H1 (cell line): ENCODE results near the gene MEX3C. TPM values are rescaled to one million over a fixed set of nuclear protein-coding genes. Genes with fewer than 3 reads are reported as not detected.

Experiments used
- CHD7 ChIP-seq: fragments of 300-600 bp; sonication (generic); IDR thresholded peaks from 2 replicates; pipeline ENCODE4 v1.7.1; 2012; ENCODE audit warnings: low read length, moderate library complexity, mild to moderate bottlenecking, inconsistent platforms; ENCODE audit not compliant: insufficient replicate concordance
- RBBP5 ChIP-seq: IDR thresholded peaks from 2 replicates; pipeline ENCODE4 v1.7.1; 2012; ENCODE audit warnings: low read depth, mild to moderate bottlenecking, inconsistent platforms, low read length, moderate library complexity, borderline replicate concordance
- SIX5 ChIP-seq: IDR thresholded peaks from 2 replicates; pipeline ENCODE4 v1.6.1; 2011; ENCODE audit warnings: mild to moderate bottlenecking, low read depth, low read length
- polyA plus RNA-seq, 7 experiments: library from polyadenylated mRNA; depleted of rRNA in 3 of 7; stranded (reverse) in 5 of 7; unstranded in 2 of 7; fragments of >200 nt in 5 of 7; fragments of 200-250 nt in 2 of 7; gene quantifications; 1 replicate in 5 of 7; 2 replicates in 1 of 7; 4 replicates in 1 of 7; pipeline versions ENCODE4 v1.2.1 to v1.2.3, GENCODE V29; 2011 to 2013; ENCODE audit warnings: missing spikeins in 2 of 7, mixed read lengths in 2 of 7
- total RNA-seq: library from RNA; stranded (reverse); fragmentation: NEBNext Ultra II Directional; extraction: Animal tissue kit (Norgen Biotek cat#: 25700); gene quantifications from 2 replicates; pipeline ENCODE4 v1.2.1, GENCODE V29; 2021

Gene MEX3C
- total and polyA plus RNA-seq, 2 of the 8 experiments (the other 6 are each of a cell fraction or from before 2014, with no cell fraction given) = 48.2 to 103 TPM

DNA sequence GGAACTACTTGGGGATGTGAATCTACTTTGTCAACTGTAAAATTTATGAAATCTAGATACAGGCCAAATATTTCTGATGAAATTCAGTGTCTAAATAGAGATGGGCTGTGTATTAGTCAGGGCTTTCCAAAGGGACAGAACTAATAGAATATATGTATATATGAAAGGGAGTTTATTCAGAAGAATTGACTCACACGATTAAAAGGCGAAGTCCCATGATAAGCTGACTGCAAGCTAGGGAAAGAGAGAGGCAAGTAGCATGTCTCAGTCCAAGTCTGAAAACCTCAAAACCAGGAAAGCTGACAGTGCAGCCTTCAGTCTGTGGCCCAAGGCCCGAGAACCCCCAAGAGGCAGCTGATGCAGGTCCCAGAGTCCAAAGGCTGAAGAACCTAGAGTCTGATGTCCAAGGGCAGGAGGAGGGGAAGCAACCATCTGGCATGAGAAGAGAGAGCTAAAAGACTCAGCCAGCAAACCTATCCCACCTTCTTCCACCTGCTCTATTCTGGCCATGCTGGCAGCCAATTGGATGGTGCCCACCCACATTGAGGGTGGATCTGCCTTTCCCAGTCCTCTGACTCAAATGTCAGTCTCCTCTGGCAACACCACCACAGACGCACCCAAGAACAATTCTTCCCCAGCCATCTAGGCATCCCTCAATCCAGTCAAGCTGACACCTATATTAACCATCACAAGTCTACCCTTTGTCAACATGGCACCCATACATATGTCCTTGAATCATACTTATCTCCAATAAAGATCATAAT, 29.3 kb upstream of the MEX3C start (continued):
- TF ChIP-seq CHD7 = no peak
- no peak for TF ChIP-seq SIX5
- TF ChIP-seq RBBP5 = no peak
